ENCODE measurements around the gene DGKZ.

The DGKZ gene

DNA sequence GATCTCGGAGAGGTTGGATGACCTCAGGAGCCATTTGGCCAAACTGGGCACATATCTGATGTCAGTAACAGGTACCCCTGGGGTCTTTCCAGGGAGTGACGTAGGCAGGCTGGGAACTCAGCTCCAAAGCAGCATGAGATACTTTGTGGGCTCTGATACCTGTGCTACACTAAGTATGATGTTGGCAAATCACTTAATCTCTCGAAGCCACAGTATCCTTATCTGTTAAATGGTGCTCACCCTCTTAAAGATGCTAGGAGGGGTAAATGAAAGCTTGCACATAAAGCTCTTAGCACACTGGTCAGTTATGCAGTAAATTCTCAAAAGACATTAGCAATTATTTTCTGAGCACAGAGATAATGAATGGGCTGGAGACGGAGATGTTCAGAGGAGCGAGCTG lies 17.1 kb upstream of the DGKZ start:
- no peak for DNase-seq

DNA sequence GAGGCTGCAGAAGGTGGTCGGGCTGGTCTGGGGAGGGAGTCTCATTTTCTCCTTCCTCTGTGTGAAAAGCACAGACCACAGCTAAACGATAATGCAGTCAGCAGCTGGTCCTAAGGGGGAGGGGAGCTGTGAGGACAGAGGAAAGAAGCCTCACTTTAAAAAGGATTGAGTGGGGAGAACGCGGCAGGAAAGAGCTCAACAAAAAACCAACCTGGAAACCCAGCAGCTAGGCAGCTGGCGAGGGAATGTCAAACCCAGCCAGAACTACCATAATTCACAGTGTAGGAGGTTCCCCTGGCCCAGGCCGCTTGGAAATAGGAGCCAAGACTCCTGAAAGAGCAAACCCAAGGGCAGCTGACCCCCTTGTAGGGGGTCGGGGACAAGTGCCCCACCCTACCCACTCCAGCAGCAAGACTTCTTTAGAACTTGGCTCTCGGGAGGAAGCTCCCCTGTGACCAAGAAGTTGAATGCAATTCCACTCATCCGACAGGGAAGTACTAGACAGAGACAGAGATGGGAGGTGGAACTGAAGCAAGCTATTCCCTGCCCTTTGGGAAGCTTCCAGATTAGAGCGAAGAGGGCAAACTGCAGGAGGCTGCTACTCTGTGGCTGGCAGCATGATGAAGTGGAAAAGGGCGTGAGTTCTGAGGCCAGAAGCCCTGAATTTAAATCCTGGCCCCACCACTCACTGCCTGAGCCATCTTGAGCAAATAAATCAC lies 16.5 kb upstream of the DGKZ start:
- no peak for DNase-seq

DNA sequence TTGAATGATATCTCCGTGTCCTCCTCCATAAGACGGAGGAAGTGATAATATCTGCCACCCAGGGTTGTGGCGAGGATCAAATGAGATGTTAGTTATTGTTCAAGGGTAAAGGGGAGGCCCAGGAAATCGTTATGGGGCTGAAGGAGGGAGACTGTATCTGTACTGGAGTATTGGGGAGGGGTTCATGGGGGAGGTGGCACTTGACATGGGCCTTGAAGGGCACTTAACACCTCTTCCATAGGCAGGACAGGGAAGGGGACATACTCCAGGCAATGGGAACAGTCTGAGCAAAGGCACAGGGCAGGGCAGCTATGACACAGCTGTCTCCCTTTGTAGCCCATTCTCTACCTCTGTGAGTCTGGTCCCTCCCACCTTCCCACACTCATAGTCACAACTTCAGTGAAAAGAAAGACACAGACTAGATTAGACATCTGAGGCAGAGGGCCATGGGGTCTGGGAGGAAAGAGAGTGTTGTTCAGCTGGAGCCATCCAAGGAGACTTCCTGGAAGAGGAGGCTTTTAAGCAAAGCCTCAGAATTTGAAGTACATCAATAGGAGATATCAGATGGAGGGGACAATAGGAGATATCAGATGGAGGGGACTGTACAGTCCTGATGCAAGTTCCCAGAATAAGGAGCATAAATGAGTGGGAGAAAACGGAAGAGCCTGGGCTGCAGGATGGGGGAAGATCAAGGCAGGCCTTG lies 15.8 kb upstream of the DGKZ start:
- peak; percentile 55 for DNase-seq

DNA sequence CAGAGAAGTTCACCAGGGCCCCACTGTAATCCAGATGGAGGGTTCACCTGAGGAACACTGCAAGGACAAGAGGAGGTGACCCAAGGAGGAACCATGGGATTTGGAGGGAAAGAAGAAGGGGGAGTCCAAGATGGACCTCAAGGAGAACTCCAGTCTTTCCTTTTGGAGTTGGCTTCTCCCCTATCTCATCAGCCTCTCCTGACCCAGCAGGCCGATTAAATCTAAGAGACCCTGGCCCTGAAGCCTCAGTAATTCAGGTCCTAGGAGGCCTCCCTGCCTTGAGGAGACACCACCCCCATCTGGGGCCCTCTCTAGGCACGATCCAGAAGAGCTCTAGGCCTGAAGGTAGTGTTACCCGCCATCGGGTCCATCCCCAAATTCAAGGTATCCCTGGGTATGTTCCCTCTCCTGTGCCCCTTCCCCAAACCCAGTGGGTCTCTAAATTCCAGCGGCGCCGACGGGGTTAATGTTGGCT lies 15.1 kb upstream of the DGKZ start:
- no peak for DNase-seq

DNA sequence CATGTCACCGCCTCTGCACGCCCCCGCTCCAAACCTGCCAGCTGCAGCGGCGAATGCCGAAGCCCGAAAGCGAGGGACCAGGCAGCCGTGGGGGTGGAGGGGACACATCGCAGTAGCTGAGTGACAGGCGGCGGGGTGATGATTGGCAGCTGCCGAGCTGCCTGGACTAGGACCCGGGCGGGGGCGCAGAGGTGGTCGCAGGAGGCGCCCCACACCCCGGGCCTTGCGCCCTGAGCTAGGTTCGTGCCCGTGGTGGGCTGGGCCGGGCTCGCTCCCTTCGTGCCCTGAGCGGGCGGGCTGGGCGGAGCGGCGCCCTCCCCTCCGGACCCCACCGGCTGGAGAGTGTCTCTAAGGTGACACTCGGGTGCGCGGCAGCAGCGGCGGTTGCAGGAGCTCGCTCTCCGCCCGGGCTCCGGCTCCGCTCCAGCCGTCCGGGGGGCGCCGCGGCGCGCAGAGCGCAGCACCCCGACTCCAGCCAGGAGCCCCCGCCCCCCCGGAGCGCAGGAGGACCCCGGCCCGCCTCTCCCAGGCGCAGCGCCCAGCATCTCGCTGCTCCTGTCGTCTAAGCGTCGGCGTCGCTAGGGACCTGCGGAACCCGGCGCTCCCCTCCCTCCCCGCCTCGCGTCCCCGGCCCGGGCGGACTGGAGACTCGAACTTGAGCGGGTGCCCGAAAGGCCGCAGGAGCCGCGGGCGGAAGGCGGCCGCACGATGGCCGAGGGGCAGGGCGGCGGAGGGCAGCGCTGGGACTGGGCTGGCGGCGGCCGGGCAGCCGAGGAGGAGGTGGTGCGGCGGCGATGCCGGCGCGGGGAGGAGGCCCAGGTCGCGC lies 14.5 kb upstream of the DGKZ start:
- DNase-seq = no peak

DNA sequence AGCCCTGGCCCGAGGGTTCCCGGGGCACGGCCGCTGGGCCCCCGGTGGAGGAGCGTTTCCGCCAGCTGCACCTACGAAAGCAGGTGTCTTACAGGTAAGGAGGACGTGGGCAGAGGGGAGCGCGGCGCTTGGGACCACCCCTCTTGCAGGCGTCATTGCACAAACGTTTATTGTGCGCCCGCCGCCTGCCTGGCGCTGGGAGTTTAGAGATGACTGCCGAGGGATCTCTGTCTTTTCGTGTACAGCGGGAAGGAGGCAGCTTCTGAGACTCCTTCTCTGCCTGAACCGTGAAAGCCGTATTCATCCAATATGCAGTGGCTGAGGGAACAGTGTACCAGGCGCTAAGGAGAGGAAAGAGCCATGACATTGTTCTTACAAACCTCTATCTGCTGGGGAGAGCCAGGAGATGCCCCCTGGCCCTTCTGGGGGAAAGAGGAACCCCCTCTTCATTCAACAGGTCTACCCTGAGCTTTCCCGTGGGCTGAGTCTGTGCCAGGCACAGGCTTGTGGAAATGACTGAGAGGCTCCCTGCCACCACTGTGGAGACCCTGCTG lies 13.8 kb upstream of the DGKZ start:
- DNase-seq = no peak

DNA sequence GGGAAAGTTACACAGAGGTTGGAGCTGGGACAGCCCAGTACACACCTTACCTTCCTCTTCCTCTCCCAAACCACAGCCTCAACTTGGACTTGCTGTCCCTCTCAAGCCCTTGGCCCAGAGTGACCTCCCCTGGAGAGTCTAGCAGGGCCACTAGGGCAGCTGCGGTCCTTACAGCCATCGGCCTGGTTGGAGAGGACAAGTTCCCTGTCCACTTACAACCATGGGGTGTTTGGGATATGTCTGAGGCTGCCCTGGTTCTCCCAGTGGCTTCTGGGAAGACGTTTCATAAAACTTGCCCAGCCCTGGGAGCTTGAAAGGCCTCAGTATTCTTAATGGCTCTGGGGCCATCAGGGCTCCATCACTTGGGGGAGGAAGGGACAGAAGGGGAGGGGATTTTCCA lies 13.1 kb upstream of the DGKZ start:
- no peak for DNase-seq

DNA sequence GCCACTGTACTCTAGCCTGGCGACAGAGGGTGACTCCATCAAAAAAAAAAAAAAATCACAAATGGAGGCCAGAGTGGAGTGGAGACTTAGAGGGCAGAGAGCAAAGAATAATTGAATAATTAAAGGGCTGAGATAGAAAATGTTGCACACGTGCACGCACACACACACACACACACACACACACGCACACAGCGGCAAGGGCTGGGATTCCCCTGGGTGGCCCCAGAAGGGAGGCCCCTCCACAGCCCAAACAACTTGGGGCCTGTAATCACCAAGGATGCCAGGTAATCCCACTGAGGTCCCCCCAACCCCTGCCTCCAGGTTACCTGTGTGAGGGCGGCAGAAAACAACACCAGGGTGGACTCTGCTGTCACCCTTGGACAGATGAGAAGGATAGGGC lies 12.0 kb upstream of the DGKZ start:
- DNase-seq = no peak

DNA sequence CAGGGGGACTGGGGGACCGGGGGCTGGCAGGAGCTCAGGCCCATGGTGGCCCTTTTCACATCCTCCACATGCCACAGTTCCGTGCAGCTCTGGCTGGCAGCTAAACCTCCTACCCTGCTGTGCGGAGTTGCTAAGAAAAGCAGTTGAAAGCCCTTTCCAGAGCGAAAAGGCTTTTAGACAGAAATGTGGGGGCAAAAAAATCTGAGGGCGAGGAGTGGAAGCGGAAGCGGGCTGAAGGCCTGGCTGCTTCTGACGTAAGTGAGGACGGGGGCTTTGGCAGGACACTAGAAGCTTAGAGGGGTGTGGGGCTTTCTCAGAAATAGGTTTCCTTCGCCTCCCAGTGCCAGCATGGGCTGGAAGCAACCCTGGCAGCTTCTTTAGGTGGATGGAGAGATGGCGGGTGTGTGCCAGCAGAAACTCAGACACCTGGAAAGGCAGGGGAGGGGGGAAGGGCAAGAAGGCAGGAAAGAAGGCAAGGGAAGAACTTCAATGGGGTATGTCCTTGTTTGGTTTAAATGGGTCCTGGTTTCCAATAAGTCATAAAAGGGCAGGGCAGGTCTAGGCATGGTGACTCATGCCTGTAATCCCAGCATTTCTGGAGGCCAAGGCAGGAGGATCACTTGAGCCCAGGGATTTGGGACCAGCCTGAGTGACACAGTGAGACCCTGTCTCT lies 11.2 kb upstream of the DGKZ start:
- DNase-seq = no peak

DNA sequence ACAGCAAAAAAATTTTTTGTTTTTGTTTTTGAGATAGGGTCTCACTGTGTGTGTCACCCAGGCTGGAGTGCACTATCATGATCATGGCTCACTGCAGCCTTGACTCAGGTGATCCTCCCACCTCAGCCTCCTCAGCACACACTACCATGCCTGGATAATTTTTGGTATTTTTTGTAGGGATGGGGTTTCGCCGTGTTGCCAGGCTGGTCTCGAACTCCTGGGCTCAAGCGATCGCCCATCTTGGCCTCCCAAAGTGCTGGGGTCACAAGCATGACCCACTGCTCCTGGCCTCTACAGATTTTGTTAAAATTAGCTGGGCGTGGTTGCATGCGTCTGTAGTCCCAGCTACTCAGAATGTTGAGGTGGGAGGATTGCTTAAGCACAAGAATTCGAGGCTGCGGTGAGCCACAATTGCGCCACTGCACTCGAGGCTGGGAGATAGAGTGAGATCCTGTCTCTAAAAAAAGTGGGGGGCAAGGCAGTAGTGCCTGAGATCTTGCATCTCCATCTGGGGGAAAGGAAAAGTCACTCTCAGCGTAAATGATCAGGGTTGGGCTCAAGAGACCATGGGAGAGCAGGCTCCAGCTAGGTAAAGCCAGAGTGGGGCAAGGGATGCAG lies 10.6 kb upstream of the DGKZ start:
- DNase-seq = no peak

DNA sequence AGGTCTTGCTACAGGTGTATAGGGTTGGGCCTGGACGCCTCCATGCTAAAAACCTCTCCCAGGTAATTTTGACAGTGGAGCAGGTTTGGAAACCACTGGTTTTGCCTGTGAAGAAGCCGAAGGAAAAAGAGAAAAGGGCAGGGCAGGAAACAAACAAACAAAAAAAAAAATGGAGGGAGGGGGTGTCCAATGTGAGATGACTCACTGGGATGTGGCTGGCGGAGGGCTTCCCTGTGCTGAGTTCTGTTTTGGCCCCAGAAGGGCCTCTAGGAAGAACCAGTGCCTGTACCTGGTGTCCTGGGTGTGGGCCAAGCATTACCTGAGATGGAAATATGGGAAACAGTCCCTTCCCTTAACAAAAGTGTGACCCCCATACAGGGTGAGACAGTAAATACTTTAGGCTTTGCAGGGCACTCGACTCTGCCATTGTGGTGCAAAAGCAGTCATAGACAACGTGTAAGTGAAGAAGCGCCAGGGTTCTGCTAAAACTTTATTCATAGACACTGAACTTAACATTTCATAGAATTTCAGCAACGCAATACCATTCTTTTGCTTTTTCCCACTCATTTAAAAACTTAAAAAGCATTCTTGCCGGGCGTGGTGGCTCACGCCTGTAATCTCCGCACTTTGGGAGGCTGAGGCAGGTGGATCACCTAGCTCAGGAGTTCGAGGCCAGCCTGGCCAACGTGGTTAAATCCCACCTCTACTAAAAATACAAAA lies 9.5 kb upstream of the DGKZ start:
- no peak for DNase-seq

DNA sequence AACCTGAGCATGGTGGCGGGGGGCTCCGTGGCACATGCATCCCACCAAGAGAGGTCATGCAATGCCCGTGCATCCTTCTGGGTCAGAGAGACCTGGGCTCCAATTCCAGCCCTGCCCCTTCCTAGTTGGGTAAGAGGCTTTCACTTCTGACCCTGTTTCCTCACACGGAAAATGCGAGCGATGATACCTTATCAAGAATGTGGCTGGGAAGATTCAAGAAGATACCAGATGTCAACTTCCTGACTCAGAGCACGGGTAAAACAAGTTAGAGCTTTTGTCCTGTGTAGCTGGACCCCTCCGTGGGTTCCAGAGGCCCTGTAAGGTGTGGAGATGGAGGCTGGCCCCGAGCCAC lies 8.7 kb upstream of the DGKZ start:
- no peak for DNase-seq

DNA sequence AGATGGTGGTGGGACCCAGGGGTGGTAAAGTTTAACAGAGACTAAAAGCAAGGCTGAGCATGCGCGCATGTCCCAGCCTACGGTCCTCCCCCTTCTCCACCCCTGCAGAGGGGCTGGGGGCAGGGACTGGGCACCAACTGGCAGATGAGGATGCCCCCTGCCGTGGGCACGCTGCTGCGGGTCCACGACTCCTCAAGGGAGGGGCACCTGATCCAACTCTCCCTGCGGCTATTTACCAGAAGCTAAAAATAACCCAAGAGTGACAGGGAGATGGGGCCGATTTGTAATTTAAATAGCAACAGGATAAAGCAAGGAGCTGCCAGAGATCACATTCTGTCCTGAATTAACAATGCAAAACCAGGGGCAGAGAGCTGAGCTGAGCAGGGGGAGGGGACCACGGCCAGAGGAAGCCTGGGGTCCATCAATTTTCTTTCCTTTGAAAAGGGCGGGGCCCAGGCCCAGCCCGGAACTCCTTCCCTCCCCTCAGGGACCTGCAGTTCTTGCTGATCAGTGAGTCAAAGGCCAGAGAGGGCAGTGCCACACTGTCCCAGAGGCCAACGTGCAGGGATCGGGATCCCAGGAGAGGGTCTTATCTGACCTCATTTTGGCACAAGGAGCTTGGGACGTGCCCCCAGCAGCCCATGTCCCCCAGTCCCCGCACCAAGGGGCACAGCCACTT lies 8.1 kb upstream of the DGKZ start:
- DNase-seq = no peak

DNA sequence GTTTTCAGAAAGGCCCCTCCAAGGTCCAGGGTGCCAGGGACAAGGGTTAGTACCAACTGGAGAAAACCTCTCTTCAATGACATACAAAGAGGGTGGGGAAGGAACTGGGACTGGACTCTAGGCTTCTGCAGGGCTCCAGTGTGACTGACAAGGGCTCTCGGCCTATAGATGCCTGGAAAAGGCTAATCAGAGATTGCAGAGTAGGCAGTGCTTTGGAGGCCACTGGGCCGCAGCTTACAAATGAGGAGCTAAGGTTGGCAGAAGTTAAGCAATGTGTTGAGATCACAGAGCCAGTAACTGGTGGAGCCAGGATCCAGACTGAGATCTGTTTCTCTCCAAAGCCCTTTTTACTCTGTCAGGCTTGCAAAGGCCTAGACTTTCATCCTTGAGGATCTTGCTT lies 7.4 kb upstream of the DGKZ start:
- no peak for DNase-seq

DNA sequence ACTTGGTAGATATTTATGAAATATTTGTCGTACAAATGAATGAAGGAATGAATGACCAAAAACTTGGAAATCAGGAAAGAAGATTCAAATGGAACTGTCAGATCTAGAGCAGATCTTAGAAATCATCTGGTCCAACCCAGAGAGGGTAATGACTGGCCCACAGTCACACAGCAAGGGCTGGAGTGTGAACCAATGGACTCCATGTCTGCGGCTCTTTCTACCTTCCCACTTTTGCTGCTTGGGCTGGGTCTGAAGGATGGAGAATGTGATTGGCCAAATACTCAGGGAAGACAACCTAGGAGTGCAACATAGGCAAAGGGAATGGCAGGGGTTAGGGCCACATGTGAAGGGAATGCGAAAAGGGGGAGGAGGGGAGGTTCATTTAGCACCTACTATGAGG lies 5.8 kb upstream of the DGKZ start:
- DNase-seq = no peak

DNA sequence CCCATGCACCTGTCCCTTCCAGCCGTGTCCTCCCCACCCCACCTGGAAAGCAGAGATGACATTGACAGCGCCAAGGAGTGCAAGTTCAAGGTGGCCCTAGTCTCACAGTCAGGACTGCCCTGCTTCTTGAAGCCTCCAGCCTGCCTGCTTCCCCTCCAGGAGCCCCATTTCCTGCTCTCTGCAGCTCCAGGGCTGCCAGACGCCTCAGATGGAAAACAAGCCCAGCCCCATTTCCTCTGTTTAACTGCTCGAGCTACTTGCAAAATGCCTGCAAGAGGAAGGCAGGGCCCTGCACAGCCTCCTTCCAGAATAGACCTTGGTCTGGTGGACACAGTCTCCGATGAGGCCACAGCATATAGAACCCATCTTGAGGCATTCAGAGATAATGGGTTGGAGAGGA lies 5.0 kb upstream of the DGKZ start:
- no peak for DNase-seq

DNA sequence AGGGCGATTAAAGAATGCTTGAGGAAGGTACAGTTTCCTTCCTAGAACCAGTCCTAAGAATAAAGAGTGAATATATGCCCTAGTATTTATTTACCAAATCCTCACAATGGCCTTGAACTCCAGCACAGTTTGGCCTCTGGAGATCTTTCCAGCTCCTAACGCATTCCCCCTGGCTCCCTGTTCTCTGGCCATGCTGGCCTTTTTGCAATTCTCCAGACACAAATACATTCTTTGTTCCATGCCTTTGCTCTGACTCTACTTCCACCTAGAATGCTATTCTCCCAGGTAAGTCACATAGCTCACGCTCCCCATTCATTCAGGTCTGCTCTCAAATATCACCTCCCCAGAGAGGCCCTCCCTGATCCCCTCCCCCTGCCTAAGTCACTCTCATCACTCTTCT lies 3.7 kb upstream of the DGKZ start:
- no peak for DNase-seq

DNA sequence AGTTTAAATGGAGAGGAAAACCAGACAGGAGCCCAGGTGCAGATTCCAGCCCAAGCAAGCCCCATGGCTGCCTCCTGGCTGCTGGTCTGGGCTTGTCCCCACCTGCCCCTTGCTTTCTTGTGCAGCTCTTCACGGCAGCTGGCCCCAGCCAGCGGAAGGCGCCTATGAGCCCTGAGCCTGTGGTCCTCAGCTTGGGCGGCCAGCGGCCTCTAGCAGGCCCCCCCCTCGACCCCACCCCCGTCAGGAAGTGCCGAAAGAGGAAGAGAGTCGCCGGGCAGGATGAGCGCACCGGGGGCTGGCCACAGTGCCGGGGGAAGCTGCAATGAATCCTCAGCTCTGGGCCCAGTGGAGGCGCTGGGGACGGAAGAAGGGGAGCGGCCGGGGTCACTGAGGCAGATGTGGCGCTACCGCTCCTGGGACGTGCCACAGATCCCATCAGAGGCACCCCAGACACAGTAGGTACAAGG lies 2.1 kb upstream of the DGKZ start:
- no peak for DNase-seq

DNA sequence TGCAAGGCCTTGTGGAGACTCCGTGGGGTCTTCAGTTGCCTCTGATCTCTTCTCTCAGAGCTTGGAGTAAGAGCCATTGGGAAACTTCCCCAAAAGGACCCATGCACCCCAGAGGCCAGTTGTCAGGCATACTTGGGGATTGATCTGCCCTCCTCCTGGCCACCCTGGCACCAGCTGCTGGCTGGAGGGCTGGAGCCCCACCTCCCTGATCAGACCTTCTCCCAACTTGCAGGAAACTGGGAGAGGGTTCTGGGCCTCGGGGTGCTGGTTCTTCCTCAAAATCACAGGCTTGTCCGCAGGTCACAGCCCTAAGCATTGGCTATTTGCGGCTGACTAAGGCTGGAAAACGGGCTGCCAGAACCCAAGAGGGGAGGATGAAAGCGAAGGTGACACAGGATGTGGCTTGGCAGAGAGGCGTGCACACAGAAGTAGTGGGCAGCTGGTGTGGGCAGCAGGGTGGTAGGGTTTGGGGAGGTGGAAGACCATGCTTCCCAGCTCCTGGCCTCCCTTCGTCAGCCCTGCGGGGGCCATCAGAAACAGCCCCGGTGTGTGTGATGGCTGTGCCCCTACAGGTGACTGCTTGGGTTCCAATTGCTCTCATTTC lies 1.3 kb upstream of the DGKZ start:
- no peak for DNase-seq

DNA sequence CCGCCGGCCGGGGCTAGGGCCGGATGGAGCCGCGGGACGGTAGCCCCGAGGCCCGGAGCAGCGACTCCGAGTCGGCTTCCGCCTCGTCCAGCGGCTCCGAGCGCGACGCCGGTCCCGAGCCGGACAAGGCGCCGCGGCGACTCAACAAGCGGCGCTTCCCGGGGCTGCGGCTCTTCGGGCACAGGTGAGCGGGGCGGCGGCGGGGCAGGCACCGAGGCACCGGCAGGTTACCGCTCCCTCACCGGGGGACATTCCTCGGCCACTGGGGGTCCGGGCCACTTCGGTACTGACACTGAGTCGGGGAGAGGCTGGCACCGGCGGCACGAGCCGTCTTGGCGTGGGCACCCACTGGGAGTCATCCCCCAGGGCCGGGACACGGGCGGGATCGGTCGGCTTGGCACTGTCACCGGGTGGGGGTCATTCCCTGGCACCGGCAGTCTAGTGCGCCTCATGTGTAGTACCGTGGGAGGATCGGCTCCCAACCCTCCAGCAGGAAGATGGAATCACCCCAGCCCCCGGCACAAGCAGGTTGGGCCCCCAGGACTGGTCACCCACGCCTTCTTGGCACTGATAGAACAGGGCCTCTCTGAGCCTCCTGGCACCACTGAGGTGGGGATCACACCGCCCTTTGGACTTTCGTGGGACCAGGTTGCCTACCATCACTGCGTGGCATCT lies 511 bp downstream of the DGKZ start:
- no peak for DNase-seq
